GM20000 (cell line): Measurements from ENCODE around the gene TYMS.

ENCODE experiments used
- DNase-seq: peaks from one replicate; pipeline ENCODE4 v3.0.0; 2012; ENCODE audit warnings: low spot score
- TF ChIP-seq, protein P1 (sequence below): IDR thresholded peaks from 2 replicates; pipeline ENCODE4 v1.5.1; 2012; ENCODE audit warnings: mild to moderate bottlenecking, control low read depth; ENCODE audit errors: extremely low read depth, missing control alignments

TYMS gene

DNA sequence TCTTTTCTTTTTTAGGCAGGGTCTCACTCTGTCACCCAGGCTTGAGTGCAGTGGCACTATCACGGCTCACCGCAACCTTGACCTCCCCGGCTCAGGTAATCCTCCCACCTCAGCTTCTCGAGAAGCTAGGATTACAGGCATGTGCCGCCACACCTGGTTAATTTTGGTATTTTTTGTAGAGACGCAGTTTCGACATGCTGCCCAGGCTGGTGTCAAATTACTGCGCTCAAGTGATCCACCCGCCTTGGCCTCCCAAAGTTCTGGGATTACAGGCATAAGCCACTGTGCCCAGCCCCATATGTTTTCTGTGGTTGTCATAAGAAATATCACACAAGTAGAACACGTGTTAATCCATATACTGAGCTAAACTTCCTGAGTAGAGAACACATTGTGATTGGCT lies 40.3 kb downstream of the TYMS start:
- no peak for DNase-seq
- TF ChIP-seq, protein P1, sequence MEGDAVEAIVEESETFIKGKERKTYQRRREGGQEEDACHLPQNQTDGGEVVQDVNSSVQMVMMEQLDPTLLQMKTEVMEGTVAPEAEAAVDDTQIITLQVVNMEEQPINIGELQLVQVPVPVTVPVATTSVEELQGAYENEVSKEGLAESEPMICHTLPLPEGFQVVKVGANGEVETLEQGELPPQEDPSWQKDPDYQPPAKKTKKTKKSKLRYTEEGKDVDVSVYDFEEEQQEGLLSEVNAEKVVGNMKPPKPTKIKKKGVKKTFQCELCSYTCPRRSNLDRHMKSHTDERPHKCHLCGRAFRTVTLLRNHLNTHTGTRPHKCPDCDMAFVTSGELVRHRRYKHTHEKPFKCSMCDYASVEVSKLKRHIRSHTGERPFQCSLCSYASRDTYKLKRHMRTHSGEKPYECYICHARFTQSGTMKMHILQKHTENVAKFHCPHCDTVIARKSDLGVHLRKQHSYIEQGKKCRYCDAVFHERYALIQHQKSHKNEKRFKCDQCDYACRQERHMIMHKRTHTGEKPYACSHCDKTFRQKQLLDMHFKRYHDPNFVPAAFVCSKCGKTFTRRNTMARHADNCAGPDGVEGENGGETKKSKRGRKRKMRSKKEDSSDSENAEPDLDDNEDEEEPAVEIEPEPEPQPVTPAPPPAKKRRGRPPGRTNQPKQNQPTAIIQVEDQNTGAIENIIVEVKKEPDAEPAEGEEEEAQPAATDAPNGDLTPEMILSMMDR: no peak

DNA sequence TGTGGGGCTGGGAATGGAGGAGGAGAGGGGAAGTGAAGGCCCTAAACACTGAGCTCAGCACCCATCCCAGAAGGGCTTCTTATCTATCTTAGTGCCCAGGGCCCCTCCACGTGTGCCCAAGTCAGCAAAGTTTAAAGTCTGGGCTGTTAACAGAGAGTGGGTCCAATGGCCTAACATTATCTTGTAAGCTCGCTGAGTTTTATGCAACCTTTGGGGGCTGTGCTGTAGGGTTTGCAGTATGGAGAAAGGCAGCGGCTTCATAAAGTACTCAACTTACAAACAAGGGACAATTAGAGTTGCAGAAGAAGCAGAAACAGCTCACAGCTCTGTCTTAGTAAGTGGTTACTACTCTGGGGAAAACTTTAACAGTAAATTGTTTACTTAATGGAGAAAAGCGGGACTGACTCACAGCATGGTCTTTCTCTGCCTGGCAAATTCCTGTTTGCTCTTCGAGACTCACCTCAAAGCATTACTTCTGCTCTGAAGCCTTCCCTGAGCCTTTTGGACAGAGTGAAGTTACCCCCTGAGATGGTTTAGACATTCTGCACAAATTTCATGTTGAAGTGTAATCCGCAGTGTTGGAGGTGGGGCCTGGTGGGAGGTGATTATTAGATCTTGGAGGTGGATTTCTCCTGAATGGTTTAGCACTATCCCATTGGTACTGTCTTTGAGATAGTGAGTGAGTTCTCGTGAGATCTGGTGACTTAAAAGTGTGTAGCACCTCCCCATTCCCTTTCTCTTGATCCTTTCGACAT lies 45.9 kb downstream of the TYMS start:
- no peak for DNase-seq
- TF ChIP-seq, protein P1: no peak

DNA sequence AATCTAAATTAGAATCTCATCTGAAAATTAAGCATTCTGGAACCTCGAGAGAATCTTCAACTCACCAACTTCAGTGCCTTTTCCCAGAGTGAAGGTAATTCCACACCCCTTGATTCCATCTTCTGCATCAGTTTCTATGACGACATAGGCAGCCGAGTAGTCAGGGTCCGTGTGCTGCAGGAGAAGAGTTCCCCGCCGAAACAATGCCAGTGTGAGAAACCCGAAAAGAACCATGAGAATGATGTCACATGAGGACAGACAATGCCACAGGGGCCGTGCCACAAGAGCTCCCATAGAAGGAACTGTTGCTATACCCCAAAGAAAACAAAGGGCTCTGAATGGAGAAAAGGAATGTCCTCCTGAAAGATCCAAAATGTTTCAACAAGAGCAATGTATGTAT lies 49.0 kb downstream of the TYMS start:
- no peak for DNase-seq
- TF ChIP-seq, protein P1: no peak

DNA sequence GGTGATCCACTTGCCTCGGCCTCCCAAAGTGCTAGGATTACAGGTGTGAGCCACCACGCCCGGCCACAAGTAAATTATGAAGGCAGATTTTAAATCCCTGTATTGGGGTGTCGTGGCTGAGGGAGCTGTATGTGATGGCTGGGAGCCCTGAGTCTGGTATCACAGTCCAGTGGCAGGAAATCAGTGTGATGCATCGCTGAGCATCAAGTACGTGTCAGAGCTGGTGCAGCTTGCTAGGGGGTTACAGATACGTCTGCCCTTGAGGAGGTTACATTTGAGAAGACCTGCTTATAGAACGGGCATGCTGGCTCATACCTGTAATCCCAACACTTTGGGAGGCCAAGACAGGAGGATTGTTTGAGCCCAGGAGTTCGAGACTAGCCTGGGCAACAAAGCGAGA lies 50.6 kb downstream of the TYMS start:
- DNase-seq: no peak
- TF ChIP-seq, protein P1: no peak

DNA sequence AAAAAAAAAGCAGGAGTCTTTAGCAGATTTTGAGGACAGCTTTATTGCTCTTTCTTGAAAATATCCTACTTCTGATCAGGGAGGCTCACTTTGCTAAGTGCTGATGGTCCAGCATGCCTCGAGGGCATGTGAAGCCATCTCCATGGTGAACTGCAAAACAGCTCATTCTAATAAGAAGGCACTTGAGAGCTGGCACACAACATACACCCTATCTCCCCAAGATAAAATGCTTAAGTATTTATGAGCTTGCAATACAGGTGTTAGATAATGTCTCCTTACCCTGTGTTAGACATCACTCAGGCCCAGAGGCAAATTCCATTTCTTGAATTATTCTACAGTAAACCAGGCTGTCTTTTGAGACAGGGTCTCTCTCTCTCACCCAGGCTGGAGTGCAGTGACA lies 52.3 kb downstream of the TYMS start:
- DNase-seq: no peak
- TF ChIP-seq, protein P1: no peak

DNA sequence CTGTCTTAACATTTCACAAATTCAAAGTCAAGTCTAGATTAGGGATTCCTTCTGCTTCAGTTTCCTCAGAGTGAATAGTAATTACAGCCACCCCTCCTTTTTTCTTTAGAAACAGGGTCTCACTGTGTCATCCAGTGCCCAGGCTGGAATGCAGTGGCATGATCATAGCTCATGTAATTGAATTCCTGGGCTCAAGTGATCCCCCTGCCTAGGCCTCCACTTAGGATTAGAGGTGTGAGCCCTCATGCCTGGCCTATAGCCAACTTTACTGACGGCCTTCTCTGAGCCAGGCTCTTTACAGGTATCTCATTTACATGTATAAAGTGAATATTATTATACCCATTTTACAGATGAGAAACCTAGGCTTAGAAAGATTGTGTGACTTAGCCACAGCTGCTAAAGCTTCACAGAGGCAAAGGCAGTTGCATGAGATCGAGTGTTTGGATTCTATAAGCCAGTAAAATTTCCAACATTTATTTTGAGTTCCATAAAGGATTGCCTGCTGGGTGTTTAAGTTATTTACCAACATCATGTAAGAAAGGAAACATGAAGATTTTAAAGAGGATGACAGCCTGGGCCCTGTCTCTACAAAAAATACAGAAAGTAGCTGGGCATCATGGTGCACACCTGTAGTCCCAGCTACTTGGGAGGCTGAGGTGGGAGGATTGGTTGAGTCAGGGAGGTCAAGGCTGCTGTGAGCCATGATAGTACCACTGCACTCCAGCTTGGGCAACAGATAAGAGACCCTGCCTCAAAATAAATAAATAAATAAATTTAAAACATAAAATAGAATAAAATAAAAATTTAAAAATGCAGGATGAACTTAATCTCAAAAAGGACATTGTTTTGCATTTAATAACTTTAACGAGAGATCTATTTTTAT lies 53.2 kb downstream of the TYMS start:
- no peak for DNase-seq
- TF ChIP-seq, protein P1: no peak

DNA sequence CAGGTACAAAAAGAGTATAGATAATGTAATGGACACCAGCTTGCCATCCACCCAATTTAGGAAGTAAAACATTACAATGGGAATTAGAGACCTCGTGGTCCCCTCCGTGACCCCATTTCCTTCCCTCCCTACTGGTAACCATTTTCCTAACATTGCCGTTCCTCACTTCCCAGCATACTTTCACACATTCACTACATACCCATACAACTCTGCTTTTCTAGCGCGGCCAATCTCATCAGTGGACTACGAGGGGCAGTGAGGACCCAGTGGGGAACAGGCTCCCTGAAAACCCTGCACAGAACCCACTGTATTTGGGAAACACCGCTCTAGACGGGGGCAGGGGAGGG lies 53.8 kb downstream of the TYMS start:
- TF ChIP-seq, protein P1: no peak
- peak; percentile 13 for DNase-seq
